Trophoblast cell (in vitro differentiated cells and primary cell): ENCODE data around the gene CNTN4.
"Not testable (repeated sequence)": the region's sequence is repeated elsewhere in the genome, so short reads cannot be mapped to it uniquely, and the experiment has no call there.

Source experiments
- DNase-seq, 2 donors: peaks; one replicate each; pipeline ENCODE4 v3.0.0-alpha.2; 2016
- H2AFZ ChIP-seq: 2 replicates; pipeline ENCODE4 v1.6.1; 2013; ENCODE audit warnings: low read length, moderate library complexity, mild to moderate bottlenecking; ENCODE audit not compliant: insufficient read depth, poor library complexity
- H2AK5ac ChIP-seq: 2 replicates; pipeline ENCODE4 v1.6.1; 2013; ENCODE audit warnings: mild to moderate bottlenecking, low read length
- H2BK120ac ChIP-seq: 2 replicates; pipeline ENCODE4 v1.6.1; 2013; ENCODE audit warnings: low read length, mild to moderate bottlenecking, moderate library complexity; ENCODE audit not compliant: insufficient read depth, poor library complexity
- H2BK12ac ChIP-seq: 2 replicates; pipeline ENCODE4 v1.6.1; 2013; ENCODE audit warnings: mild to moderate bottlenecking, low read length, moderate library complexity
- H2BK5ac ChIP-seq: 2 replicates; pipeline ENCODE4 v1.6.1; 2013; ENCODE audit warnings: low read length, low read depth, moderate library complexity, mild to moderate bottlenecking; ENCODE audit not compliant: poor library complexity
- H3K14ac ChIP-seq: 2 replicates; pipeline ENCODE4 v1.6.1; 2013; ENCODE audit warnings: mild to moderate bottlenecking, low read length
- H3K18ac ChIP-seq: 2 replicates; pipeline ENCODE4 v1.6.1; 2013; ENCODE audit warnings: mild to moderate bottlenecking, low read length
- H3K23ac ChIP-seq: 2 replicates; pipeline ENCODE4 v1.6.1; 2013; ENCODE audit warnings: low read length
- H3K27ac ChIP-seq: 2 replicates; pipeline ENCODE4 v1.5.1; 2013; ENCODE audit warnings: low read depth, mild to moderate bottlenecking, inconsistent platforms, low read length, moderate library complexity
- H3K27me3 ChIP-seq: 2 replicates; pipeline ENCODE4 v1.6.1; 2013; ENCODE audit warnings: inconsistent platforms, mild to moderate bottlenecking, low read length, moderate library complexity; ENCODE audit not compliant: insufficient read depth
- H3K36me3 ChIP-seq, 2 experiments: 1 replicate in 1 of 2; 2 replicates in 1 of 2; pipeline ENCODE4 v1.6.1; 2013; ENCODE audit warnings: low read length in 2 of 2, mild to moderate bottlenecking in 2 of 2, moderate library complexity in 1 of 2; ENCODE audit not compliant: insufficient read depth in 2 of 2, control insufficient read depth in 1 of 2
- H3K4ac ChIP-seq: 2 replicates; pipeline ENCODE4 v1.6.1; 2013; ENCODE audit warnings: low read depth, mild to moderate bottlenecking, low read length, moderate library complexity
- H3K4me1 ChIP-seq, 2 experiments: 1 replicate in 1 of 2; 2 replicates in 1 of 2; pipeline ENCODE4 v1.6.1; 2013; ENCODE audit warnings: low read length in 2 of 2, mild to moderate bottlenecking in 2 of 2, moderate library complexity in 1 of 2; ENCODE audit not compliant: insufficient read depth in 2 of 2, control insufficient read depth in 1 of 2
- H3K4me2 ChIP-seq: 2 replicates; pipeline ENCODE4 v1.6.1; 2013; ENCODE audit warnings: inconsistent platforms, mild to moderate bottlenecking, low read length, moderate library complexity
- H3K4me3 ChIP-seq: 2 replicates; pipeline ENCODE4 v1.5.1; 2013; ENCODE audit warnings: mild to moderate bottlenecking, low read depth, low read length, inconsistent platforms
- H3K79me1 ChIP-seq: one replicate; pipeline ENCODE4 v1.6.1; 2013; ENCODE audit warnings: low read length
- H3K79me2 ChIP-seq: 2 replicates; pipeline ENCODE4 v1.6.1; 2013; ENCODE audit warnings: low read length, mild to moderate bottlenecking; ENCODE audit not compliant: control insufficient read depth, insufficient read depth, poor library complexity
- H3K9ac ChIP-seq: 2 replicates; pipeline ENCODE4 v1.6.1; 2013; ENCODE audit warnings: mild to moderate bottlenecking, low read length
- H3K9me3 ChIP-seq: 2 replicates; pipeline ENCODE4 v1.6.1; 2013; ENCODE audit warnings: low read depth, mild to moderate bottlenecking, control low read depth, inconsistent platforms, low read length; ENCODE audit not compliant: insufficient read depth
- H4K12ac ChIP-seq: 2 replicates; pipeline ENCODE4 v1.6.1; 2013; ENCODE audit warnings: low read depth, mild to moderate bottlenecking, low read length, moderate library complexity
- H4K8ac ChIP-seq: 2 replicates; pipeline ENCODE4 v1.6.1; 2013; ENCODE audit warnings: low read depth, mild to moderate bottlenecking, low read length, moderate library complexity
- H4K91ac ChIP-seq: one replicate; pipeline ENCODE4 v1.6.1; 2013; ENCODE audit warnings: low read depth, mild to moderate bottlenecking, low read length, moderate library complexity
- WGBS: extraction: QIAGEN DNeasy Blood & Tissue Kit; methylation state at CpG from one replicate; pipeline ENCODE4 v1.1.7; 2013; ENCODE audit warnings: missing lambda C conversion rate; ENCODE audit not compliant: insufficient read length, insufficient coverage; ENCODE audit errors: extremely low coverage; 5-methylcytosine and 5-hydroxymethylcytosine counted together

The CNTN4 gene

GRCh38 chr3:2985479-2985878 lies 886.8 kb downstream of the CNTN4 start:
- Histone ChIP-seq H3K4me2 (no peak overlapping the region), H3K4me3 (no peak overlapping the region), H3K36me3 (no peaks in the 10 kb centered on the region), H3K23ac (no peak overlapping the region), H4K12ac (no peak overlapping the region), H3K27me3 (no peaks in the 10 kb centered on the region), H2BK5ac (no peak overlapping the region), H3K79me2 (no peaks in the 10 kb centered on the region), H3K9me3 (no peaks in the 10 kb centered on the region), H3K4me1 (no peaks in the 10 kb centered on the region), H3K79me1 (no peaks in the 10 kb centered on the region), H4K91ac (no peak overlapping the region), H3K14ac (no peak overlapping the region), H3K4ac (no peak overlapping the region), H3K27ac (no peak overlapping the region), H4K8ac (no peak overlapping the region), H2AK5ac (no peak overlapping the region), H2BK120ac (no peak overlapping the region), H2AFZ (no peak overlapping the region), H2BK12ac (no peak overlapping the region), H3K9ac (no peak overlapping the region), H3K18ac (no peak overlapping the region)
- WGBS = no CpG with 5 or more reads among the region's 5 CpGs
- no peak for DNase-seq

- Histone ChIP-seq H2BK120ac (no peak overlapping the region), H3K36me3 (no peaks in the 10 kb centered on the region), H3K4me3 (no peak overlapping the region), H2AK5ac (no peak overlapping the region), H3K23ac (no peak overlapping the region), H3K79me2 (no peaks in the 10 kb centered on the region), H3K18ac (no peak overlapping the region), H2BK5ac (no peak overlapping the region), H3K9me3 (no peaks in the 10 kb centered on the region), H2BK12ac (no peak overlapping the region), H4K8ac (no peak overlapping the region), H3K14ac (no peak overlapping the region), H4K91ac (no peak overlapping the region), H3K4me2 (no peak overlapping the region), H4K12ac (no peak overlapping the region), H3K4ac (no peak overlapping the region), H2AFZ (no peak overlapping the region), H3K27ac (no peak overlapping the region), H3K27me3 (no peaks in the 10 kb centered on the region), H3K9ac (no peak overlapping the region), H3K4me1 (no peaks in the 10 kb centered on the region), H3K79me1 (no peaks in the 10 kb centered on the region)
- no CpG with 5 or more reads among the region's 2 CpGs for WGBS
- no peak for DNase-seq
These were observed 893.9 kb downstream of the CNTN4 start for GRCh38 chr3:2992534-2992933.

DNA sequence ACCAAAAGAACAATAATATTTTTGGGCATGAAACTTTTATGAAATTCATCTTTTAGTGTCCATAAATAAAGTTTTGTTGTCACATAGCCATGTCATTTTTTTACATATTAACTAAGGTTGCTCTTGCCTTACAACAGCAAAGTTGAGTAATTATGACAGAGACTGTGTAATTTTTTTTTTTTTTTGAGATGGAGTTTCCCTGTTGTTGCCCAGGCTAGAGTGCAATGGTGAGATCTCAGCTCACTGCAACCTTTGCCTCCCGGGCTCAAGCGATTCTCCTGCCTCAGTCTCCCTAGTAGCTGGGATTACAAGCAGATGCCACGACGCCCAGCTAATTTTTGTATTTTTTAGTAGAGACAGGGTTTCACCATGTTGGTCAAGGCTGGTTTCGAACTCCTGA lies 894.5 kb downstream of the CNTN4 start:
- not testable (repeated sequence) for H4K91ac ChIP-seq, H2AFZ ChIP-seq, H3K27me3 ChIP-seq, H2AK5ac ChIP-seq, H3K4me2 ChIP-seq, H3K9me3 ChIP-seq, H3K4ac ChIP-seq, DNase-seq, H3K79me1 ChIP-seq, H3K4me1 ChIP-seq, H2BK120ac ChIP-seq, H4K12ac ChIP-seq, H3K4me3 ChIP-seq, H3K9ac ChIP-seq, H3K18ac ChIP-seq, H2BK5ac ChIP-seq, H4K8ac ChIP-seq, H3K23ac ChIP-seq, H3K27ac ChIP-seq, H3K79me2 ChIP-seq, H3K14ac ChIP-seq, H2BK12ac ChIP-seq, H3K36me3 ChIP-seq
- WGBS = no CpG with 5 or more reads among the region's 5 CpGs

DNA sequence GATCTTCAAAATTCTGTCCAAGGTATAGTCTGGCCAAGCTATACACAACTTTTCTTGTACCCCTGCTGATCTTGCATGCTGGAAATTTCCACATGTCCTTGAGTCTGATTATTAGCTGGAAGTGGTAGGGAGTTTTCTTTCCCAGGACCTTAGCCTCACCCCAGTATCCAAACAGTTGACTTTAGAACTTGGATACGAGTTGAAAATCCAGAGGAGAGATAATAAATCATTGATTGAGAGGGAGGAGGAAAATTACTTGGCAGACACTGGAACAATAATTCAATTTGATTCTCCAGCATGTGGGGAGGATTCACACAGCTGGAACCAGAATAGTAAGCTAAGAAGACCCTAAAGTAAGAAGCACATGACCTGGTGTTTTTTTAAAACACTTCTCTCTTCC lies 895.1 kb downstream of the CNTN4 start:
- Histone ChIP-seq H3K23ac (no peak overlapping the region), H3K4me1 (no peaks in the 10 kb centered on the region), H2BK5ac (no peak overlapping the region), H3K18ac (no peak overlapping the region), H4K12ac (no peak overlapping the region), H3K4ac (no peak overlapping the region), H2AFZ (no peak overlapping the region), H3K79me2 (no peaks in the 10 kb centered on the region), H3K14ac (no peak overlapping the region), H3K79me1 (no peaks in the 10 kb centered on the region), H3K4me3 (no peak overlapping the region), H2BK12ac (no peak overlapping the region), H3K36me3 (no peaks in the 10 kb centered on the region), H4K91ac (no peak overlapping the region), H3K4me2 (no peak overlapping the region), H4K8ac (no peak overlapping the region), H3K9me3 (no peaks in the 10 kb centered on the region), H2AK5ac (no peak overlapping the region), H3K27me3 (no peaks in the 10 kb centered on the region), H3K9ac (no peak overlapping the region), H2BK120ac (no peak overlapping the region), H3K27ac (no peak overlapping the region)
- DNase-seq = no peak
- WGBS = no CpG with 5 or more reads among the region's 1 CpG
